HG03196 (cell line): ENCODE results near the gene IGFBP7.

Experiments
- ATAC-seq: cut with Tn5 transposase; IDR thresholded peaks from one replicate; pipeline ENCODE4 v1.9.1; 2021; ENCODE audit not compliant: unreplicated experiment

The IGFBP7 gene

DNA sequence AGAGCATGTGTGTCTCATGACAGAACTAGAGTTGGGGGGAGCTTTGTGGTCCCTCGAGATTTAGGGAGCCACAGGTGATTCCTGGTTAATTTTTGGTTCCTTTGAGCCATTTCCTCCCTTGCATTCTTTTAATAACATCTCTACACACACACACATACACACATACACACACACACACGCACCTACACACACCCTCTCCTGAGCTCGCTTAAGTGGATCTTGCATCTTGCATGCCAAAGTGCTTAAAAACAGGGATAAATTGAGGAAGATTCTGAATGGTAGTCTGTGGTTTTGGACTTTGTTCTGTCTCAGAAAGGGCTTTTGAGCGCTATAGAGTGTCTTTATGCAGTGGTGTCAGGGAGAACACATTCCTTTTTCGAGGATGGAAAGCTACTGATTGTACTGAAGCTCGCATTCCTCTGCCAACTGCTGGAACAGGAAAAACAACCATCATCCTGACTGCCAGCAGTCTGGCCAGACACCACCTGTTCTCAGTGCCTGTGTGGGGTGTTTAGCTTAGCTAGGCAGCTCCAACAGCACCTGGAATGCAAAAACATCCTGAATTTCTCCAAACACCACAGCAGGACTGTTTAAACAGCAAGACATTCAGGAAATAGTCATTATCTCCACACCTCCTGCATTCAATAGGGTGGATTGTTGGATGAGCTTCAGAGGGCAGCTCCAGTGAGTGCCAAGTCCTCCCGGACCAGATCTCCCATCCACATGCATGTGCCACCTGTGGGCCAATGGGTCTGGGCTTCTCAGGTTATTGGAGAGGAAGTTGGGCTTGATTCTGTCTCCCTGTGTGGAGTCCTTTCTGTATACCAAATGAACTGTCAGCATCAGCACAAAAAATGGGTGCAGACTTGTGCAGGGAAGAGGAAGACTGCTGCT, 21.9 kb upstream of the IGFBP7 start:
- ATAC-seq, result no peak

DNA sequence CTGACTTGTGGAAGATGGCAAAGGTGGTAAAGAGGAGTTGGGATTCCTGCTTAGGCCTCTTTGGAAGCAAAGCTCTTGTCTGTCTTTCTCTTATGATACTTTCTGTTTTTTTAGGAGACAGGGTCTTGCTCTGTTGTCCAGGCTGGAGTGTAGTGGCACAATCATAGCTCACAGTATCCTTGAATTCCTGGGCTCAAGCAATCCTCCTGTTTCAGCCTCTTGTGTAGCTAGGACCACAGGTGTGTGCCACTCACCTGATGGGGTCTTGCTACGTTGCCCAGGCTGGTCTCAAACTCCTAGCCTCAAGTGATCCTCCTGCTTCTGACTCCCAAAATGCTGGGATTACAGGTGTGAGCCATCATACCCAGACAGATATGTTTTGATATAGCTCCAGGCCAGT, 19.3 kb upstream of the IGFBP7 start:
- no peak for ATAC-seq

DNA sequence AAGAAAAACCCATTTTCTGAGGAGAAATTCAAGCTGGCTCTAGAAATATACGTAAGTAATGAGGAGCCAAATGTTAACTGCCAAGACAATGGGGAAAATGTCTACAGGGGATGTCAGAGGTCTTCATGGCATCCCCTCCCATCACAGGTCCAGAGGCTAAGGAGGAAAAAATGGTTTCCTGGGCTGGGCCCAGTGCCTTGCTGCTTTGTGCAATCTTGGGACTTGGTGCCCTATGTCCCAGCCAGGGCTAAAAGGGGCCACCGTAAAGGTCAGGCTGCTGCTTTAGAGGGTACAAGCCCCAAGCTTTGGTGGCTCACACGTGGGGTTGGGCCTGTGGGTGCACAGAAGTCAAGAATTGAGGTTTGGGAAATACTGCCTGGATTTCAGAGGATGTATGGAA, 17.2 kb upstream of the IGFBP7 start:
- ATAC-seq, result no peak

DNA sequence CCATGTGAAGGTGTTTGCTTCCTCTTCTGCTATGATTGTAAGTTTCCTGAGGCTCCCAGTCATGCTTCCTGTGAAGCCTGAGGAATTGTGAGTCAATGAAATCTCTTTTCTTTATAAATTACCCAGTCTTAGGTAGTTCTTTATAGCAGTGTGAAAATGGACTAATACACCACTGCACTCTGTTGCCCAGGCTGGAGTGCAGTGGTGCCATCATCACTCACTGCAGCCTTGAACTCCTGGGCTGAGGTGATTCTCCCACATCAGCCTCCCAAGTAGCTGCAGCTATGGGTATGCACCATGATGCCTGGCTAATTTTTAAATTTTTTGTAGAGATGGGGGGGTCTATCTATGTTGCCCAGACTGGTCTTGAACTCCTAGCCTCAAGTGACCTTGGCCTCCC, 15.8 kb upstream of the IGFBP7 start:
- no peak for ATAC-seq

DNA sequence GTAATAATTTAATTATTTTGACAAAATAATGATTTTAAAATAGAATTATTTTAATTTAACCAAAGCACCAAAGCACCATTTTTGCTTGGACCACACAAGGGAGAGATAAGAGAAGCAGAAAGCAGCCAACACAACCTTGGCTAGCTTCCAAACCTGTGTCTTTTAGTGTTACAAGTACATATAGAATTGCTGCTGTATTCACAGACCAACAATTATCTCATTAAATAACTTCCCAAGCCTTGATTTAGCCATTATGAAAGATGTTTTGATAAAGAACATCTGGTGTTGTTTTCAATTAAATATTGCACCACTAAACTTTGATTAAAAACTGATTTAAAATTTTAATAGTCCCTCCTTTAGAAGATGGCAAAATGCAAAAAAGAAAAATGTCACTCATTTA, 14.0 kb upstream of the IGFBP7 start:
- no peak for ATAC-seq

DNA sequence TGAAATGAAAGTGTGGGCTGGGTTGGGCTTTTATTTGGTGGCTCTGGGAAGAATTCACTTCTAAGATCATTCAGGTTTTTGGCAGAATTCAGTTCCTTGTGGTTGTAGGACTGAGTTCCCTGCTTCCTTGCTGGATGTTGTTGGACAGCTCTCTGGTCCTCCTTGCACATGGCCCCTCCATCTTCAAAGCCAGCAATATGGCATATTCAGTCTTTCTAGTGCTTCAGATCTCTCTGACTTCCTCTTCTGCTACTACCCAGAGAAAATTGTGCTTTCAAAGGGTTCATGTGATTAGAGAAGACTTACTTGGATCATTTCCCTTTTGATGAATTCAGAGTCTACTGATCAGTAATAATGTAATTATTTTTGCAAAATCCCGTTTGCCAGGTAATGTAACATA, 12.8 kb upstream of the IGFBP7 start:
- ATAC-seq, result no peak

DNA sequence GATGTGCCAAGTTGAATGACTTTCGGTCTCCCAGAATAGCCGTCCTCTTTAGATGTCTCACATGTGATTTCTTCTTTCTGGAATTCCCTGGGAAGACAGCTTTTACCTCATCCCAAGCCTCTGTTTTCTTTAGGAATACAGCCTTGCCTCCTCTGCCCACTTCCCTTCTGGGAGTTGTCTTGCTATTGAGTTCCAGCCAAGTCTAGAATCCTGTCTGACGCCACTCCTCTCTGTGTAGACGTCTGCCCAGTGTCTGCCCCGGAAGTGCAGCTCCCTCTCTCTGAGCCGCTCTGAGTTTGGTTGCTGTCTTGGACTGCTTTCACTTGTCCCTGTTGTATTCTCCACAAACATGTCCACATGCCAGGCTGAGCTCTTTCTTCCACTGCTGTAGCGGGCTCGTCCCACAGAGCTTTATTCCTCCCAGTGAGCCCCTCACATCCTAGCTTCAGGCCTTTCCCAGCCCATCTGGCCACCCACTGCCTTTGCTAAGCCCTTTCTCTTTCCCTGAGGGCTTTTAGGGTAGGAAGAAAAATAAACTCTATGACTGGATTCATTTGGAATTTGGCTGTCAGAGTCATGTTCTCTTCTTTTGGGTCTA, 9.0 kb upstream of the IGFBP7 start:
- ATAC-seq, result no peak

DNA sequence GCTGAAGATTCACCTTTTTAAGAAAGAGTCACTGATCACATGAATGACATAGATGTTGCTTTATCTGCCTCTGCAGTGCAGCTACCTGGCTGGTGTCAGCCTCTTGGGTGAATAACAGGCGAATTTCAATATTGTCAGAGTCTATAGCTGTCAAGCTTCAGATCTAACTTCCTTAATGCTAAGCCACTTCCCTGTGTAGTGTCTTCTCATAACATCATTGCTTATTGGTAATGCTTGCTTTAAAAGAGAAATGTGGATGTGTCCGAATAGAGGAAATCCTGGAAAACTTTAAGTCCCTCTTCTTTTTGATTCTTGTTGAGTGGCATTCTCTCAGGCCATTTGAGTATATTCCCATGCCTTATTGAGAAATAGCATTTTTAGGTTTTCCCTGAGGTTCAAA, 7.3 kb upstream of the IGFBP7 start:
- no peak for ATAC-seq

DNA sequence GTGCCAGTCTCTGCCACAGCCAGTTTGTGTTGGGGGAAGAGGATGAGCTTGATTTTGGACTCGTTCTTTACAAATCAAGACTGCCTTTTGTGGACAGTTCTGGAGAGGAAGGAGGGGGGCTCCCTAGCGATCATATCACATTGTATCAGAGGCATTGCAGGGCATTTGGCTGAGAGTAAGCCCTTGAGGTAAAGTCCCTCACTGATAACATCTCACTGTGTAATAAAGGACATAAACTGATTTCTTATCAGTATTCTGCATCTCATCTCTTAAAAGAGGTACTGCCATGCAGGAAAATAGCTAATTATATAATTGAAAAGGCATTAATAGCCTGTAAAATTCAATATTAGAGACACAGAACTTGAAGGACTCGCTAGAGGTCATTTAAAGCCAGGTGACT, 6.1 kb upstream of the IGFBP7 start:
- no peak for ATAC-seq

DNA sequence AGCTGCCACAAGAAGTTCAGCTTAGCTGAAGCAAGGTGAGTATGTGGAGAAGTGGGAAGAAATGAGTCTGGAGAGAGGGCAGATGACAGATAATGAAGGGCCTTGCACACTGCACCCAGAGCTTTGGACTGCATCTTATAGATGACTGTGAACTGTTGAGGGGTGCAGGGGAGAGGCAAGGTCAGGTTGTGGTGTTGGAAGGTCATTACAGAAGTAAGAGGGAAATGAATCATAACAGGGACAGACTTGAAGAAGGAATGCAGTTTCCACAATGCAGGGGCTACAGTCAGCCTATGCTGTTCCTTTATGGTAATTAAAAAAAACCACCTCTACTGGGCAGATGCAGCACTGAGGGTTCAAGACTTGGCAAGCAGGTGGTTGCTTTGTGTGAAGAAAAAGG, 4.8 kb upstream of the IGFBP7 start:
- no peak for ATAC-seq

DNA sequence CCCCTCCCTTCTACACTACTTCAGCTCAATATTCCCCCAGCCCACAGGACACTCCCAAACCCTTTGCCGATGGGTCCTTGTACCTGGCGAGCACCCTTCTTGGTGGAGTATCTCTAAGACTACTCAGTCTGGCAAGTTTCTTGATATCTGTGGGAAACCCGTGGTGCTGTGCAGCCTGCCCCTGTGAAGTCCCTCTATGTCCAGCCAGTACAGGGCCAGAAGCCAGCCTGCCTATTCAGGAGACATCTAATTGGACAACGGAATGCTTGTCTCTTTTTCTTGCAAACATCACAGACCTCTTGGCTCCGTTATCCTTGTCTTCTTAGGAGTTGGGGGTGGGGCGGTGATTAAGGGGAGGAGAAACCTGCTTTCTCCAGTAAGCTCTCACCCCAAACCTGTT, 3.7 kb upstream of the IGFBP7 start:
- no peak for ATAC-seq

DNA sequence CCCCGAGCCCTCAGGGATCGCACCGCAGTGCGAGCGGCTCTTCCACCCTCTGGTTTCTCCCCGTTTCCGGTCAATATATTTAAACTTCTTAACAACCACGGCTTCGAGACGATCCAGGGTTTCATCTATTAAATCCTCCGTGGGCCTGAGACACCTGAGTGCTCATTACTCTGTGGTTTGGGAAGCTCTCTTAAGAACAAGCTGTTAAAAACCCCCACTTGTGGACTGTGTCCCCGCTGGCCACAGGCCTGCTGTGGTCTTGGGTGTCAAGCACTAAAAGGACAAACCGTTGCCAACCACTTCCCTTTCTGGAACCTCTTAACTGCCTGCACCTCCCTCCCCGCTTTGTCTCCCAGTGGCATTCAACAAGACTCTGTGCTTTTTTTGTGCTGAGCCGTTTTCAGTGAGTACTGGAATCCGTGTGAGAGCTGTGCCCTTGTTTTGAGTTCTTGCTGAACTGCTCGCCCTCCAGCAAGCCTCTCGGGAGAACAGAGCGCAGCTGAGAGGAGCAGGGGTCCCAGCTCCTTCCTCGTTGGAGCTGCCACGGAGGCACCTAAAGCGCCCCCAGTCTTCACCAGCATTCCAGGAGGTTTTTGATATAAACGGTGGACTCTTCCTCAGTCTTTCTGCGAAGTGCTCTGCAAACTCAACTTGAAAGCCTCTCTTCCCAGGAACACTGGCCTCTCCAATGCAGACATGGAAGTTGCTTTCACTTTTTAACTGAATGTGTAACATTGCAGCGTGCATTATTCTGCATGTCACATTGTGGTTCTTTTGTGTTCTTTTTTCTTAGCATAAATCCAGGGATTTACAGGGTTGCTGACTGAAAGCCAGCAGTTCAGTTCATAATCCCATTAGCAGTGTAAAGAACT, 691 bp upstream of the IGFBP7 start:
- ATAC-seq, result peak; percentile 50

DNA sequence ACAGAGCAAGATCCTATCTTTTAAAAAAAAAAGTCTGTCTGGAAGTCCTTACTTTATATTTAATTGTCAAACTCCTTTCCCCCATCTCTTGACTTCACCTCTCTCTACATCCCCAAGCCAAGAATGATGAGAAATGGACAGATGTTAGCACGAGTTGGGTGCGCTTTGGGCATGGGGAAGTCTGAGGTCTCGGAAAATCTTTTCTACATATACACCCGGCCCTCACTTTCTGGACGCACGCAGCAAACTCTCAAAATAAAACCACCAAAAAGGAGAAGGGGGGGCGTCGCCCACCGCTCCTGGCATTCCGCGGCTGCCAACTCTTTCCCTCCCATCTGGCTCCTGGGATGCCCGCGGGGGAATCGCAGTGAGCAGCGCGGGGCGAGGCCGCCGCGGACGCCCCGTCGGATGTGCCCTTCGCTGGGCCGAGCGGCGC, 756 bp downstream of the IGFBP7 start:
- ATAC-seq, result no peak

DNA sequence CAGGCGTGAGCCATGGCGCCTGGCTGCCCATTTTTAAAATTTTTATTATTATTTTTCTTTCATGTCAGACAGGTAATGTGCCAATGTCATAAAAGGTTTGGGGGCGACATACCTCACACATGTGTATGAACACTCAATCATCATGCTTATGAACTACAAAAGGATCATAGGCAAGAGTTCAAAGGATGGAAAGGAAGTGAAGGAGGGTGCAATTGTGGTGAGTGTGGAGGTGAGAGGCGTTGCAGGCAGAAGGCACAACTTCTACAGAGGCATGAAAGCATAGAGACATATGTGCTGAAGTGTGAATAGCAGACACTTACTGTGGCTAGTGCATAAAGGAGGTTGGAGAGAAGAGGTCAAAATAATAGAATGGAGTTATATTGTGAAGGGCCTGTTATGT, 4.0 kb downstream of the IGFBP7 start:
- ATAC-seq, result no peak

DNA sequence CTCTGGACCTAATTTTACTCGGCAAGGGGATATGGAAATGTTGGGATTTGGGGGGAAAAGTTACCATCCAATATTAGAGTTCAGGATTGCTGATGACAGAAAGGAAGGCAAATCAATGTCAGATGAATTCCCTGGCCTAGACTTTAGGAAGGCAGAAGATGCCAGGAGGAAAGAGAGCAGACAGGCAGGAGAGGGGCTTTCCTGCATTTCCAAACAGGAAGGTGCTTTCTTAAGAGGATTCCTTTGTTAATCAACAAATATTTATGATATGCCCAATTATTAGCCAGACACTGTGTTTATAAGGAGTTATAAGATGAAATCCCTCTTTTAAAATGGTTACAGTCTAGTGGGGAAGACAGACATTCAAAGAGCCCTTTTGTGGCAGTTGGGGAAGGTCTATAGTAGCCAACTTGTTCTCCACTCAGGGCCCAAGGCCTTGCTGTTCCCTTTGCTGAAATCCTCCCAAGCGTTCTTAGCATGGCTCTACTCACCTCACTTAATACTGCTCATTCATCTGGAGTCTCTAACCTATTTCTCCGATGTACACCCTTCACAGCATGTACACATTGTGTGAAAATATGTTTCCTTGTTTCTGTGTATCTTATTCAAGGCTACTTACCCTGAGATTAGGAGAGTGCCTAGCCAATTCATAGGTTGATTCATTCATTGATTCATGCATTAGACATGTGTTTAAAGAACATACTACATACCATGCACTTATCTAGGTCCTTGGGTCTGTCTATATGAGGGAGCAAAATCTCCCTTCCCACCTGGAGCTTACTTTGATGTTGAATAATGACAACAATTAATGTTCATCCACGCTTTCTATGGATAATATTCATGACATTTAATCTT, 5.3 kb downstream of the IGFBP7 start:
- ATAC-seq, result no peak

DNA sequence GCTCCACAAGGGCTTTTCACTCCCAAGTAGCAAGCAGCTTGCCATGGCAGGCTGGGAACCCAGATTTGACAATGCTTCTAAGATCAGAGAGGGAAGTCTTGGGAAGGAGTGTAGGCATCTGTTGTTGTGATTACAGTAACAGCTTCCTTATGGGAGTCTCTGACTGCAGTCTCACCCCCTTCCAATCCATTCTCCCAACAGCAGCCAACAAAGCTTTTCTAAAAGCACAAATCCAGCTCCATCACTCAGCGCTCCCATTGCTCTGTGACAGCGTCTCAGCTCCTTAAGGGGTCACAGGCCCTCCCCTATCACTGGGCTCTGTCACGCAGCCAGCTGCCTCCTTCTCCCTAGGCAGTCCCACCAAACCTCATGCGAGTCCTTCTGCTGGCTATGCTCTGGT, 7.1 kb downstream of the IGFBP7 start:
- ATAC-seq, result no peak

DNA sequence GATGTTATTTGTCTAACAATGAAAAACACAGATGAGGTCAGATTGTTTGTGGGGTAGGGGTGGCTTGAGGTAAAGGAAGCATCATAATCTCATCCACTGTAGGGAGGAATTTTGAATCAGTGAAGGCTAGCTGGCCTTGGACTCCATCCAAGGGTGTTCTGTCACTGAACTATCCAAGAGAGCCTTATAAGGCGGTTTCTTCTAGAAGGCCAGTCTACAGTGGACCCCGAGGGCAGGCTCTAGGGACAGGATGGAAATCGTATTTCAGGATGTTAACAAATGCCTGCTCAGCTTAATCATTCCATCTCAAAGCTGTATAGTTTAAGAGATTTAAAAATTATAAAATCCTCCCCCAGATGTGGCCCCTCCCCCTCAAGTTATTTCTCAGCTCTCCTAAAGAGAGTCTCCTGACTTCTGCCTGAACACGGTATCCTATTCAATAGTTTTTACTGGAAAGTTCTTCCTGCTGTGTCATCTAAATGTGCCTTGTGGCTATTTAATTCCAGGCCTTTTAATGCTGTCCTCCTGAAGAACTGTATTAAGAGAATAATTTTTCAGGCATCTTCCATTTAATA, 8.0 kb downstream of the IGFBP7 start:
- no peak for ATAC-seq

DNA sequence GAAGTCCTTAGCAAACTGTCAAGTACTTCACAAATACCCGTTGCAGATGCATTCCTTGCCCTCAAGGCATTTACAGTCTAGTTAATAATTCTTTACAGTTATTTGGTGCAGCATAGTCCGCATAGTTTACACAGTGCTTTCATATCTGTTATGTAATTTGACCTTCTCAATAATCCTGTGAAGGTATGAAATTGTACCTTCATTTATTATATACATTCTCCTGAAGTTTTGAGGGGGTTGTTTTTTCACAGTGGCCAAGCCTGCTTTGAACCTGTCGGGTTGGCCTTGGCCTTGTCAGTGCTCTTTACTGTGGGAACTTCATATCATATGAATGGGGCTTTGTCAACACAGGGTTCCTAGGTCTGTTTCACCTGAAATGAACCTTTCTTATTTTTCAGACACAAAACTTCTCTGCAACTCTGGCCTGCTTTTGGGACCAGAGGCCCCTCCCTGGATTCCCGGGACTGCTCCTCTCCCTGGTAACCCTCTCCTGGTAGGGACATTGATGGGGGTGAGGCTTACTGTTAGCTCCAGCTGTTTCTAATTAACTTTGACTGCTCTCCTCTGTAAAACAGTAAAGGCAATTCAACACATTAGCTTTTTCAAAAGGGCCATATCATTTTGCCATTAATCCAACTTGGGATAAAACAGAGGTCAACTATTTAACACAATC, 9.1 kb downstream of the IGFBP7 start:
- no peak for ATAC-seq

DNA sequence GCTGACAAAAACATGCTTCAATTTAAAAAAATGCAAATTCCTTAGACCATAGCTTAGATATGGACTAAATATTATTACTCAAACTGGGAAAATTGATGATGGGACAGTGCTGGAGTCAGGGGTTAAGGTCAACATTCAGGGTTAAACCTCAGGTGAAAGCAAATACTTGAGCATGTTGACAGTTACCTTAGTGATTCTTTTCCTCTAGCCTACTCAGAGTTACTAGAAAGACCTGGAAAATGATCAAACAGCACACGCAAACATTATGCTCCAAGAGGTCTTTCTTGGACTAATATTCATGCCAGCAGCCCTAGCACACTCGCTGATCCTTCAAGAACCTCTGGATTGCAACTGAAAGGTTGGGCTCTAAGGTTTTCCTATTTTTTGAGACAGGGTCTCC, 10.8 kb downstream of the IGFBP7 start:
- no peak for ATAC-seq

DNA sequence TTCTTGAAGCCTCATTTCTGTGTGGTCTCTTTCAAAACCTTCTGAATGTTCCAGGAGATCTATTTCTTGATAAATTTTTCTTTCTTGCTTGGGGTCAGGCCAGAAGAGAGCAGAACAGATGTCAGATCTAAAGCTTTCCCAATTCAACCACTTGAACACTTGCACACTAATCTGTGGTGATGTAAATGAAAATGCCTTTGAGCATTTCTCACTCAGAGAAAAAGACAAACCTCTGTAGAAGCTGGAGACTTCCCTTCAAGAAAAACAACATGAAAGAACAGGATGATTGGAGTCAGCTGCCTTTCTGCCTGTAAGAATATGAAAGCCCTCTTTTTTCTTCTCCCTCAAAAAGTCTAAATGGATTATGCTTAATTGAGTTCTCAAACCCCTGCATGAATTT, 11.2 kb downstream of the IGFBP7 start:
- ATAC-seq, result no peak
